Measurements from ENCODE around the gene LITAF. TPM values are rescaled to one million over a fixed set of nuclear protein-coding genes. Genes with fewer than 3 reads are reported as not detected.
"Not testable (repeated sequence)": the region's sequence is repeated elsewhere in the genome, so short reads cannot be mapped to it uniquely, and the experiment has no call there.

LITAF gene
- total RNA-seq, 1 donor from 2014 or later: 242 TPM

DNA sequence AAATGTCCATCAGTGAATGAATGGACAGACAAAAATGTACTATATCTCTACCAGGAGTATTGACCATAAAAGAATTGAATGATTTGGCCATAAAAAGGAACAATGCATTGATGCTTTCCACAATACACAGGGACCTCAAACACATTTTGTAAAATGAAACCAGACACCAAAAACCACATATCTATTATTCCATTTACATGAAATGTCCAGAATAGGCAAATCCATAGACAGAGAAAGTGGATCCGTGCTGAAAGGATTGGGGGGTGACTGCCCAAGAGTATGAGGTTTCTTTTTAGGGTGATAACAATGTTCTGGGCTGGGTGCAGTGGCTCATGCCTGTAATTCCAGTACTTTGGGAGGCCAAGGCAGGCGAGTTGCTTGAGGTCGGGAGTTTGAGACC lies 6.9 kb upstream of the LITAF start:
- Histone ChIP-seq H3K4me1 (peaks cover 16% of the 10 kb centered on the region), H3K27me3 (no peaks in the 10 kb centered on the region), H3K4me3 (no peak overlapping the region), H3K36me3 (no peaks in the 10 kb centered on the region), H3K9me3 (no peaks in the 10 kb centered on the region), H3K27ac (no peak overlapping the region)
- DNase-seq (no peak), ATAC-seq (no peak)
- intact Hi-C loops (cut with DNase I): no loop called here
- TF ChIP-seq, protein P1, sequence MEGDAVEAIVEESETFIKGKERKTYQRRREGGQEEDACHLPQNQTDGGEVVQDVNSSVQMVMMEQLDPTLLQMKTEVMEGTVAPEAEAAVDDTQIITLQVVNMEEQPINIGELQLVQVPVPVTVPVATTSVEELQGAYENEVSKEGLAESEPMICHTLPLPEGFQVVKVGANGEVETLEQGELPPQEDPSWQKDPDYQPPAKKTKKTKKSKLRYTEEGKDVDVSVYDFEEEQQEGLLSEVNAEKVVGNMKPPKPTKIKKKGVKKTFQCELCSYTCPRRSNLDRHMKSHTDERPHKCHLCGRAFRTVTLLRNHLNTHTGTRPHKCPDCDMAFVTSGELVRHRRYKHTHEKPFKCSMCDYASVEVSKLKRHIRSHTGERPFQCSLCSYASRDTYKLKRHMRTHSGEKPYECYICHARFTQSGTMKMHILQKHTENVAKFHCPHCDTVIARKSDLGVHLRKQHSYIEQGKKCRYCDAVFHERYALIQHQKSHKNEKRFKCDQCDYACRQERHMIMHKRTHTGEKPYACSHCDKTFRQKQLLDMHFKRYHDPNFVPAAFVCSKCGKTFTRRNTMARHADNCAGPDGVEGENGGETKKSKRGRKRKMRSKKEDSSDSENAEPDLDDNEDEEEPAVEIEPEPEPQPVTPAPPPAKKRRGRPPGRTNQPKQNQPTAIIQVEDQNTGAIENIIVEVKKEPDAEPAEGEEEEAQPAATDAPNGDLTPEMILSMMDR (IDR thresholded peaks at IDR 0.05): no peak

DNA sequence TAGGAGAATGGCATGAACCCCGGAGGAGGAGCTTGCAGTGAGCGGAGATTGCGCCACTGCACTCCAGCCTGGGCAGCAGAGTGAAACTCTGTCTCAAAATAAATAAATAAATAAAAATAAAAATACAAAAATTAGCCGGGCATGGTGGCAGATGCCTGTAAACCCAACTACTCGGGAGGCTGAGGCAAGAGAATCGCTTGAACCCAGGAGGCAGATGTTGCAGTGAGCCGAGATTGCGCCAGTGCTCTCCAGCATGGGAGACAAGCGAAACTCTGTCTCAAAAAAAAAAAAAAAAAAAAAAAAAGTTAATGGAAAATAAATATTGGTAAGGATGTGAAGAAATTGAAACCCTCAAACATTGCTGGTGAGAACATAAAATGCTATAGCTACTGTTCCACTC lies 6.4 kb upstream of the LITAF start:
- H3K36me3 ChIP-seq; ATAC-seq; intact Hi-C loops (cut with DNase I); DNase-seq; H3K4me3 ChIP-seq; H3K27me3 ChIP-seq; H3K9me3 ChIP-seq; H3K27ac ChIP-seq: not testable (repeated sequence)
- H3K4me1 ChIP-seq: peaks cover 16% of the 10 kb centered on the region

DNA sequence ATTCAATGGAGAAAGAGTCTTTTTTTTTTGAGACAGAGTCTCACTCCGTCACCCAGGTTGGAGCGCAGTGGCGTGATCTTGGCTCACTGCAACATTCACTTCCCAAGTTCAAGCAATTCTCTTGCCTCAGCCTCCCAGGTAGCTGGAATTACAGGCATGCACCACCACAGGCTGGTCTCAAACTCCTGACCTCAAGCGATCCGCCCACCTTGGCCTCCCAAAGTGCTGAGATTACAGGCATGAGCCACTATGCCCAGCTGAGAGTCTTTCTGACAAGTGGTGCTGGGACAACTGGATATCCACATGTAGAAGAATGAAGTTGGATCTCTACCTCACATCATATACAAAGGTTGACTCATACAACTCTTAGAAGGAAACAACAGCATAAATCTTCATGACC lies 4.9 kb upstream of the LITAF start:
- peaks cover 11% of the 10 kb centered on the region for H3K4me1 ChIP-seq
- intact Hi-C loops (cut with DNase I); H3K27me3 ChIP-seq; ATAC-seq; H3K4me3 ChIP-seq; H3K36me3 ChIP-seq; H3K9me3 ChIP-seq; DNase-seq; H3K27ac ChIP-seq: not testable (repeated sequence)

DNA sequence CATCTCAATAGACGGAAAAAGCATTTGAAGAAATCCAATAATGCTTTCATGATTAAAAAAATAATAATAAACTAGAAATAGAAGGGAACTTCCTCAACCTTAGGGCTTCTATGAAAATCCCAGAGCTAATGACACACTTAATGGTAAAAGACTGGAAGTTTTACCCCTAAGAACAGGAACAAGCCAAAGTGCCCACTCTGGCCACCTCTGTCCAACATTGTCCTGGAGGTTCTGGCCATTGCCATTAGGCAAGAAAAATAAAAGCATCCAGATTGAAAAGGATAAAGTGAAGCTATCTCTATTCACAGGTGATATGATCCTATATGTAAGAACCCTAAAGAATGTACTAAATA lies 2.5 kb upstream of the LITAF start:
- H3K9me3 ChIP-seq: no peaks in the 10 kb centered on the region
- intact Hi-C loops (cut with DNase I): no loop called here
- DNase-seq: no peak
- TF ChIP-seq, protein P1 (IDR thresholded peaks at IDR 0.05): no peak
- ATAC-seq: no peak
- H3K36me3 ChIP-seq: no peaks in the 10 kb centered on the region
- peaks cover 7% of the 10 kb centered on the region for H3K4me1 ChIP-seq
- no peak overlapping the region for H3K27ac ChIP-seq
- H3K27me3 ChIP-seq: no peaks in the 10 kb centered on the region
- no peak overlapping the region for H3K4me3 ChIP-seq

DNA sequence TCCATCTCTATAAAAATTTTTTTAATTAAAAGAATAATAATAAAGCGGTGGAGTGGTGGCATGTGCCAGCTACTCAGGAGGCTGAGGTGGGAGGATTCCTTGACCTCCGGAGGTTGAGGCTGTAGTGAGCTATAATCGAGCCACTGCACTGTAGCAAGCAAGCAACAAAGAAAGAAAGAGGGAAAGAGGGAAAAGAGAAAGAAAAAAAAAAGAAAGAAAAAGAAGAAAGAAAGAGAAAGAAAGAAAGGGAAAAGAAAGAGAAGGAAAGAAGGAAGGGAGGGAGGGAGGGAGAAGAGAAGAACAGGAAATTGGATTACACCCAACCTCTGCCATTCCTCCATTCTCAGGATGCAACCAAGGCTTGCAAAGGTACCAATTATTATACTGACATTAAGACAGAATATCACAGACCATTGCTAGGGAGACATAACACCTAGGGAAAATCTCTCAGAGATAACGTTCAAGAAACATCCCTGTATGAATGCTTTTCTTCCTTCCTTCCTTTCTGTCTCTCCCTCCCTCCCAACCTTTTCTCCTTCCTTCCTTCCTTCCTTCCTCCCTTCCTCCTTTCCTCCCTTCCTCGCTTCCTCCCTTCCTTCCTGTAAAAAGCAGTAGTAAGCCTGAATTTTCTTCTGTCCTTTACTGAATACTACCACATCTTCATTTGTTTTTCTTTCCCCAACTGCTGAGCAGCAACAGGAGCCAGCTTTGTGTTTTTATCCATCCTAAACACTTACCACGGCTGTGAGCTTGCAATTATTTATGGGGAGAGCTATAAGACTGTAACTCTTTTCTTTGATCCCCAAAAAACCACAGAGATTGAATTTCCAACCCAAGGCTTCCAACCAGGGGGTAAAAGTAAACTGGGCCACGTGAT lies 1.8 kb upstream of the LITAF start:
- TF ChIP-seq, protein P1 (IDR thresholded peaks at IDR 0.05): no peak
- intact Hi-C loops (cut with DNase I): no loop called here

DNA sequence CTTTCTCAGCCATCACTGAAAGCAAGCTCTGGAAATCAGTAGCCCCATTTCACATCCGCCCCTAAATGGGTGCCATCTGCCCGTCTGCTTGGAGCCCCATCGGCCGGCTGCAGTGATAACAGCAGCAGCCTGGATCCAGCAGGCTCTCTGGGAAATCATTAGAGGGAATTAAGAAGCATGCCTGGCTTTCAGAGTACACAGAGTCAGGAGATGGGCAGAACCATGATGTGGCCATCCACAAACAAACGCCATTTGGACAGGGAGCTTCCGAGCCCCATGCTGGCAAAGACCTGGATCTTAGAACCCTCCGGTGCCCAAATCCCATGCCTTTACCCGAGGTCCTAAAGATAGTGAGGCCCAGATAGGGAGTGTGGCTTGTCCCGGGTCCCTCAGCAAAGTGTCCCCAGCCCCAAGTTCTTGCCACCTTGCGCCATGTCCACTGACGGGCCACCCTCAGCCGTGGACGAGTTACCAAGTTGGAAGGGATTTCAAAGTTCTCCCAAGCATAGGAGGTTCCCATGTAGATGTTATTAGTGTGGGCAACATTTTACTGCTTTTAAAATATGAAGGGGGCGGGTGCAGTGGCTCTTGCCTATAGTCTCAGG lies 1.0 kb upstream of the LITAF start:
- intact Hi-C loops (cut with DNase I): no loop called here
- Histone ChIP-seq H3K27me3 (no peaks in the 10 kb centered on the region), H3K36me3 (no peaks in the 10 kb centered on the region), H3K9me3 (no peaks in the 10 kb centered on the region), H3K4me3 (peak overlapping the region; percentile 80), H3K4me1 (peaks cover 18% of the 10 kb centered on the region), H3K27ac (peak overlapping the region; percentile 93)
- ATAC-seq (no peak), DNase-seq (peak; percentile 54)
- TF ChIP-seq, protein P1 (IDR thresholded peaks at IDR 0.05): no peak

More for the DNA sequence above, 1.8 kb upstream of the LITAF start:
- no peaks in the 10 kb centered on the region for H3K9me3 ChIP-seq
- H3K36me3 ChIP-seq: no peaks in the 10 kb centered on the region
- peak overlapping the region; percentile 93 for H3K27ac ChIP-seq
- H3K27me3 ChIP-seq: no peaks in the 10 kb centered on the region
- H3K4me1 ChIP-seq: peaks cover 10% of the 10 kb centered on the region
- H3K4me3 ChIP-seq: no peak overlapping the region
- DNase-seq (no peak), ATAC-seq (no peak)

Data from upper lobe of right lung (tissue), 1 donor.